WTC11 (cell line): ENCODE measurements around the gene ASCC3. TPM values are rescaled to one million over a fixed set of nuclear protein-coding genes. Genes with fewer than 3 reads are reported as not detected.

Source experiments
- ATAC-seq: fragments of 200-7000 bp; cut with Tn5 transposase; 2 replicates; pipeline ENCODE4 v1.10.0; 2021; ENCODE audit warnings: mild to moderate bottlenecking, moderate library complexity
- CTCF ChIA-PET: fragments of 300-600 bp; sonication (Branson Sonifier 250); formaldehyde crosslinking; loops from one replicate; lab custom pipeline; 2021; ENCODE audit warnings: antibody characterized with exemption; lab: Charles Lee
- POLR2A ChIA-PET: fragments of 350-600 bp; sonication (Branson Sonifier 250); formaldehyde crosslinking; loops from one replicate; lab custom pipeline; 2021; ENCODE audit warnings: antibody characterized with exemption; lab: Charles Lee
- DNase-seq: peaks from one replicate; pipeline ENCODE4 v3.0.0; 2021; ENCODE audit warnings: low spot score
- H3K27ac Mint-ChIP-seq: 2 replicates; pipeline ENCODE4 v1.8.0; 2021; ENCODE audit warnings: mixed read lengths
- H3K27me3 Mint-ChIP-seq: 2 replicates; pipeline ENCODE4 v1.8.0; 2021; ENCODE audit warnings: low read depth, mild to moderate bottlenecking, moderate library complexity, mixed read lengths
- H3K36me3 Mint-ChIP-seq: 2 replicates; pipeline ENCODE4 v1.8.0; 2021; ENCODE audit warnings: mixed read lengths
- H3K4me1 Mint-ChIP-seq: 2 replicates; pipeline ENCODE4 v1.8.0; 2022; ENCODE audit warnings: mixed read lengths
- H3K4me3 Mint-ChIP-seq: 2 replicates; pipeline ENCODE4 v1.8.0; 2021; ENCODE audit warnings: mild to moderate bottlenecking, moderate library complexity, mixed read lengths
- H3K9me3 Mint-ChIP-seq: 2 replicates; pipeline ENCODE4 v1.8.0; 2021; ENCODE audit warnings: mixed read lengths
- E2F1 ChIP-seq: sonication (generic); formaldehyde crosslinking; IDR thresholded peaks from 2 replicates; pipeline ENCODE4 v1.8.0; 2022; ENCODE audit warnings: mild to moderate bottlenecking, missing genetic modification reagents
- EMX1 ChIP-seq: fragments of 250-450 bp; sonication (Bioruptor Pico); IDR thresholded peaks from 2 replicates; pipeline ENCODE4 v1.8.0; 2021; ENCODE audit warnings: mild to moderate bottlenecking
- FOXJ3 ChIP-seq: sonication (generic); formaldehyde crosslinking; IDR thresholded peaks from 2 replicates; pipeline ENCODE4 v1.9.0; 2021; ENCODE audit warnings: missing genetic modification reagents, mild to moderate bottlenecking, borderline replicate concordance
- FOXP1 ChIP-seq: sonication (generic); formaldehyde crosslinking; IDR thresholded peaks from 2 replicates; pipeline ENCODE4 v1.8.0; 2022; ENCODE audit warnings: missing genetic modification reagents, mild to moderate bottlenecking, moderate library complexity, borderline replicate concordance
- GRHL2 ChIP-seq: fragments of 250-450 bp; sonication (Bioruptor Pico); IDR thresholded peaks from 2 replicates; pipeline ENCODE4 v1.8.0; 2022; ENCODE audit warnings: mild to moderate bottlenecking, moderate library complexity; ENCODE audit not compliant: insufficient replicate concordance, severe bottlenecking
- GTF2I ChIP-seq: fragments of 250-450 bp; sonication (Bioruptor Pico); conservative IDR thresholded peaks from 2 replicates; pipeline ENCODE4 v1.4.0; 2021; ENCODE audit warnings: mild to moderate bottlenecking
- IRF1 ChIP-seq: sonication (generic); formaldehyde crosslinking; IDR thresholded peaks from 2 replicates; pipeline ENCODE4 v1.8.0; 2023; ENCODE audit warnings: missing genetic modification reagents
- MXD4 ChIP-seq: fragments of 250-450 bp; sonication (Bioruptor Pico); IDR thresholded peaks from 2 replicates; pipeline ENCODE4 v1.8.0; 2021; ENCODE audit warnings: mild to moderate bottlenecking, moderate library complexity, borderline replicate concordance
- NFATC4 ChIP-seq: fragments of 250-450 bp; sonication (Bioruptor Pico); IDR thresholded peaks from 2 replicates; pipeline ENCODE4 v1.9.0; 2021; ENCODE audit warnings: mild to moderate bottlenecking
- PREB ChIP-seq: sonication (generic); formaldehyde crosslinking; IDR thresholded peaks from 2 replicates; pipeline ENCODE4 v1.8.1; 2022; ENCODE audit warnings: mild to moderate bottlenecking, missing genetic modification reagents, moderate library complexity, borderline replicate concordance
- PRRX2 ChIP-seq: fragments of 250-450 bp; sonication (Bioruptor Pico); IDR thresholded peaks from 2 replicates; pipeline ENCODE4 v1.8.0; 2021; ENCODE audit warnings: mild to moderate bottlenecking
- SP1 ChIP-seq: sonication (generic); formaldehyde crosslinking; conservative IDR thresholded peaks from 2 replicates; pipeline ENCODE4 v1.8.1; 2022; ENCODE audit warnings: missing genetic modification reagents
- ZNF138 ChIP-seq: sonication (generic); formaldehyde crosslinking; conservative IDR thresholded peaks from 2 replicates; pipeline ENCODE4 v1.8.1; 2022; ENCODE audit warnings: mild to moderate bottlenecking, moderate library complexity, missing genetic modification reagents
- ZNF281 ChIP-seq: sonication (generic); formaldehyde crosslinking; IDR thresholded peaks from 2 replicates; pipeline ENCODE4 v1.8.0; 2023; ENCODE audit warnings: mild to moderate bottlenecking, missing genetic modification reagents
- ZNF317 ChIP-seq: sonication (generic); formaldehyde crosslinking; IDR thresholded peaks from 2 replicates; pipeline ENCODE4 v1.8.1; 2023; ENCODE audit warnings: low read depth, mild to moderate bottlenecking, moderate library complexity, missing genetic modification reagents, borderline replicate concordance
- ZNF416 ChIP-seq: fragments of 250-450 bp; sonication (Bioruptor Pico); IDR thresholded peaks from 2 replicates; pipeline ENCODE4 v1.9.0; 2021; ENCODE audit warnings: mild to moderate bottlenecking, inconsistent platforms
- ZNF423 ChIP-seq: fragments of 250-450 bp; sonication (Bioruptor Pico); IDR thresholded peaks from 2 replicates; pipeline ENCODE4 v2.1.2; 2022; ENCODE audit warnings: mild to moderate bottlenecking, moderate library complexity
- ZNF512 ChIP-seq: sonication (generic); formaldehyde crosslinking; IDR thresholded peaks from 2 replicates; pipeline ENCODE4 v1.8.1; 2022; ENCODE audit warnings: missing genetic modification reagents, borderline replicate concordance
- ZNF532 ChIP-seq: fragments of 250-450 bp; sonication (Bioruptor Pico); IDR thresholded peaks from 2 replicates; pipeline ENCODE4 v1.9.0; 2021; ENCODE audit warnings: mild to moderate bottlenecking, borderline replicate concordance
- total RNA-seq: library from RNA; stranded (reverse); gene quantifications from 3 replicates; pipeline ENCODE4 v1.2.3, GENCODE V29; 2021

The ASCC3 gene
- total RNA-seq, 1 experiment from 2014 or later = 80.7 TPM

GRCh38 chr6:100700009-100700408 is 181.1 kb downstream of the ASCC3 start (continued):
- TF ChIP-seq ZNF532 (CRISPR knock-in tag) = no peak
- no peak for TF ChIP-seq EMX1 (CRISPR knock-in tag)
- no peak for TF ChIP-seq PREB (CRISPR knock-in tag)
- TF ChIP-seq PRRX2 (CRISPR knock-in tag) = no peak
- TF ChIP-seq FOXJ3 (CRISPR knock-in tag) = no peak

- no peak for DNase-seq
- TF ChIP-seq NFATC4 (no peak), FOXP1 (CRISPR knock-in tag) (no peak), ZNF512 (CRISPR knock-in tag) (no peak), ZNF138 (no peak), ZNF423 (CRISPR knock-in tag) (no peak), GRHL2 (CRISPR knock-in tag) (no peak), IRF1 (CRISPR knock-in tag) (no peak), ZNF281 (CRISPR knock-in tag) (no peak), SP1 (no peak), E2F1 (no peak), ZNF317 (CRISPR knock-in tag) (no peak), ZNF416 (CRISPR knock-in tag) (no peak), ZNF532 (CRISPR knock-in tag) (no peak), GTF2I (CRISPR knock-in tag) (no peak), EMX1 (CRISPR knock-in tag) (no peak), MXD4 (CRISPR knock-in tag) (no peak)
- TF ChIP-seq, all 79 proteins: peak for 0
- ChIA-PET CTCF (interaction anchor here (1.3 kb wide), 1 partner anchor 24 kb away, joined by 3 read pairs; no protein-coding TSS in a partner anchor), POLR2A (no interaction called here)
- Mint-ChIP-seq H3K36me3 (peaks cover 16% of the 10 kb centered on the region), H3K27me3 (no peaks in the 10 kb centered on the region), H3K4me3 (no peak overlapping the region), H3K9me3 (peaks cover 16% of the 10 kb centered on the region), H3K27ac (no peak overlapping the region), H3K4me1 (no peaks in the 10 kb centered on the region)
- ATAC-seq = no peak
These were observed 185.7 kb downstream of the ASCC3 start for GRCh38 chr6:100695445-100695844.
